ENCODE measurements around the gene MSH2. TPM values are rescaled to one million over a fixed set of nuclear protein-coding genes. Genes with fewer than 3 reads are reported as not detected.

MSH2 gene
- total and polyA plus RNA-seq, 2 donors (not counting 3 experiments of a cell fraction or from before 2014, with no cell fraction given) = 9.7 to 30.5 TPM

GRCh38 chr2:47484396-47484795, 81.4 kb downstream of the MSH2 start:
- Histone ChIP-seq H3K4me3 (replicated peaks in 1 of 3; ENCODE audit: insufficient read depth in 1 of 3, low read depth in 1 of 3, low read length in 3 of 3) (no peak overlapping the region), H3K9ac (replicated peaks; ENCODE audit: extremely low read depth, insufficient read depth, low read length) (no peak overlapping the region), H3K27ac (ENCODE audit: insufficient read depth, low read depth, low read length) (no peak overlapping the region), H3K79me2 (ENCODE audit: control insufficient read depth, insufficient read depth, low read length) (no peaks in the 10 kb centered on the region), H3K4me2 (ENCODE audit: insufficient read depth, low read length) (no peak overlapping the region), H3K9me3 (replicated peaks; ENCODE audit: control insufficient read depth, insufficient read depth, low read length) (no peaks in the 10 kb centered on the region), H3K36me3 (ENCODE audit: control insufficient read depth in 2 of 2, extremely low read depth in 1 of 2, insufficient read depth in 2 of 2, low read length in 2 of 2) (peaks cover 0 to 4% of the 10 kb centered on the region in 2 experiments), H3K4me1 (ENCODE audit: control insufficient read depth, extremely low read depth, insufficient read depth, low read length) (no peaks in the 10 kb centered on the region), H4K20me1 (replicated peaks; ENCODE audit: control insufficient read depth, extremely low read depth, insufficient read depth, low read length) (no peaks in the 10 kb centered on the region), H3K9me1 (replicated peaks; ENCODE audit: control insufficient read depth, extremely low read depth, insufficient read depth, low read length) (no peaks in the 10 kb centered on the region), H2AFZ (ENCODE audit: low read depth, low read length) (no peak overlapping the region), H3K27me3 (ENCODE audit: control insufficient read depth in 2 of 2, insufficient read depth in 2 of 2, low read length in 2 of 2) (no peaks in the 10 kb centered on the region)
- CTCF ChIA-PET = interaction anchor here (0.7 to 2.2 kb wide), 3 partner anchors 40 to 47 kb away, joined by 3 to 7 read pairs (median 3); no protein-coding TSS in a partner anchor
- dilution Hi-C loops (cut with MboI; ENCODE audit: extremely low pct_ligation_motif_present, low sequenced_read_pairs) (no loop called here), intact Hi-C loops (cut with micrococcal nuclease) (no loop called here)
- FAIRE-seq (no peak), DNase-seq (ENCODE audit: low read depth, low spot score) (no peak)
- BruUV-seq (replicated peaks) = no TSS peak
- POLR2A ChIA-PET = no interaction called here
- TF ChIP-seq CTCF (IDR thresholded peaks at IDR 0.05; ENCODE audit: extremely low read depth in 1 of 2, insufficient read depth in 1 of 2, low read depth in 1 of 2, low read length in 2 of 2) (no peak), FOS (IDR thresholded peaks at IDR 0.05; ENCODE audit: borderline replicate concordance, insufficient read depth, low read length) (no peak), MAX (IDR thresholded peaks at IDR 0.05; ENCODE audit: insufficient read depth, insufficient read length) (no peak), JUN (IDR thresholded peaks at IDR 0.05; ENCODE audit: borderline replicate concordance, insufficient read depth, insufficient read length, low read depth) (no peak), EZH2 (IDR thresholded peaks at IDR 0.05; ENCODE audit: borderline replicate concordance, low read depth, low read length, severe bottlenecking) (no peak), MYC (IDR thresholded peaks at IDR 0.05; ENCODE audit: low read depth, low read length) (no peak), GATA2 (IDR thresholded peaks at IDR 0.05; ENCODE audit: insufficient read depth, insufficient read length, low read depth, low read length) (no peak), POLR2AphosphoS5 (IDR thresholded peaks at IDR 0.05; ENCODE audit: insufficient read depth, low read depth, low read length) (no peak), POLR2A (IDR thresholded peaks at IDR 0.05; ENCODE audit: low read depth, low read length) (no peak)
